ENCODE results near the gene AGAP1. TPM values are rescaled to one million over a fixed set of nuclear protein-coding genes. Genes with fewer than 3 reads are reported as not detected.

AGAP1 gene
- total and polyA plus RNA-seq, 4 donors: 2.0 to 8.5 (median 5.4) TPM

- Histone ChIP-seq H3K36me3 (ENCODE audit: control insufficient read depth in 4 of 4, insufficient read depth in 3 of 4, low read depth in 1 of 4, low read length in 3 of 4) (no peaks in the 10 kb centered on the region), H3K4me1 (ENCODE audit: control insufficient read depth in 4 of 4, insufficient read depth in 4 of 4, low read length in 3 of 4) (no peaks in the 10 kb centered on the region), H3K9me3 (ENCODE audit: control insufficient read depth in 4 of 4, low read length in 3 of 4) (peaks cover 0 to 2% (median 0%) of the 10 kb centered on the region in 4 donors), H3K27me3 (ENCODE audit: control insufficient read depth in 4 of 4, insufficient read depth in 4 of 4, low read length in 3 of 4) (no peaks in the 10 kb centered on the region), H3K9ac (ENCODE audit: low read depth in 1 of 2, low read length in 2 of 2) (no peak overlapping the region), H3K27ac (ENCODE audit: low read depth in 1 of 2, low read length in 2 of 2) (no peak overlapping the region), H3K4me3 (ENCODE audit: low read depth in 1 of 3, low read length in 3 of 3) (no peak overlapping the region)
- TF ChIP-seq RAD21 (IDR thresholded peaks at IDR 0.05): no peak
- 76% methylated on average over 27 of the region's 27 CpGs for WGBS
- no peak for DNase-seq (ENCODE audit: low spot score)
Measured at GRCh38 chr2:235864733-235865515, 371.1 kb downstream of the AGAP1 start.

- DNase-seq (ENCODE audit: low spot score): no peak
- no peak overlapping the region for H3K27ac ChIP-seq (ENCODE audit: low read depth in 1 of 2, low read length in 2 of 2)
- WGBS: 96% methylated on average over 4 of the region's 4 CpGs
- H3K9ac ChIP-seq (ENCODE audit: low read depth in 1 of 2, low read length in 2 of 2): no peak overlapping the region
- H3K36me3 ChIP-seq (ENCODE audit: control insufficient read depth in 4 of 4, insufficient read depth in 3 of 4, low read depth in 1 of 4, low read length in 3 of 4): no peaks in the 10 kb centered on the region
- no peaks in the 10 kb centered on the region for H3K4me1 ChIP-seq (ENCODE audit: control insufficient read depth in 4 of 4, insufficient read depth in 4 of 4, low read length in 3 of 4)
- H3K27me3 ChIP-seq (ENCODE audit: control insufficient read depth in 4 of 4, insufficient read depth in 4 of 4, low read length in 3 of 4): no peaks in the 10 kb centered on the region
- H3K9me3 ChIP-seq (ENCODE audit: control insufficient read depth in 4 of 4, low read length in 3 of 4): peaks cover 0 to 2% (median under 1%) of the 10 kb centered on the region in 4 donors
- no peak for TF ChIP-seq FOXA1 (IDR thresholded peaks at IDR 0.05)
- no peak for TF ChIP-seq JUND (IDR thresholded peaks at IDR 0.05)
- H3K4me3 ChIP-seq (ENCODE audit: low read depth in 1 of 3, low read length in 3 of 3): no peak overlapping the region
Measured at GRCh38 chr2:235866373-235866772, 372.5 kb downstream of the AGAP1 start.

- Histone ChIP-seq H3K4me3 (ENCODE audit: low read depth in 1 of 3, low read length in 3 of 3) (no peak overlapping the region), H3K9ac (ENCODE audit: low read depth in 1 of 2, low read length in 2 of 2) (no peak overlapping the region), H3K27ac (ENCODE audit: low read depth in 1 of 2, low read length in 2 of 2) (no peak overlapping the region), H3K4me1 (ENCODE audit: control insufficient read depth in 4 of 4, insufficient read depth in 4 of 4, low read length in 3 of 4) (no peaks in the 10 kb centered on the region), H3K27me3 (ENCODE audit: control insufficient read depth in 4 of 4, insufficient read depth in 4 of 4, low read length in 3 of 4) (no peaks in the 10 kb centered on the region), H3K36me3 (ENCODE audit: control insufficient read depth in 4 of 4, insufficient read depth in 3 of 4, low read depth in 1 of 4, low read length in 3 of 4) (no peaks in the 10 kb centered on the region), H3K9me3 (ENCODE audit: control insufficient read depth in 4 of 4, low read length in 3 of 4) (peaks cover 0 to 2% (median under 1%) of the 10 kb centered on the region in 4 donors)
- DNase-seq (ENCODE audit: low spot score): no peak
- TF ChIP-seq RXRA (IDR thresholded peaks at IDR 0.05): no peak
- no peak for TF ChIP-seq JUND (IDR thresholded peaks at IDR 0.05)
- TF ChIP-seq FOXA2 (IDR thresholded peaks at IDR 0.05): no peak
- TF ChIP-seq HNF4A (conservative IDR thresholded peaks at IDR 0.05): no peak
- no peak for TF ChIP-seq CTCF (IDR thresholded peaks at IDR 0.05; ENCODE audit: low read depth, low read length, missing input control)
- TF ChIP-seq HNF4G (IDR thresholded peaks at IDR 0.05): no peak
- TF ChIP-seq RAD21 (IDR thresholded peaks at IDR 0.05): no peak
- TF ChIP-seq YY1 (IDR thresholded peaks at IDR 0.05): no peak
- TF ChIP-seq TAF1 (conservative IDR thresholded peaks at IDR 0.05): no peak
- TF ChIP-seq ATF3 (IDR thresholded peaks at IDR 0.05): no peak
- no peak for TF ChIP-seq NR2F2 (IDR thresholded peaks at IDR 0.05)
- no peak for TF ChIP-seq ZBTB33 (IDR thresholded peaks at IDR 0.05)
- WGBS: 92% methylated on average over 16 of the region's 16 CpGs
Measured at GRCh38 chr2:235868224-235868623, 374.4 kb downstream of the AGAP1 start.

Data from liver (tissue), 9 donors.